Thymus (tissue), 11 donors: ENCODE results near the gene ARIH2. TPM values are rescaled to one million over a fixed set of nuclear protein-coding genes. Genes with fewer than 3 reads are reported as not detected.
"Not testable (repeated sequence)": the region's sequence is repeated elsewhere in the genome, so short reads cannot be mapped to it uniquely, and the experiment has no call there.

Experiments
- DNase-seq, 9 donors: peaks; one replicate each; pipeline ENCODE4 v3.0.0-alpha.2; 2013; ENCODE audit warnings: low spot score in 9 of 9, low read depth in 6 of 9, missing footprints in 1 of 9
- H3K27ac ChIP-seq, 2 donors: one replicate each; pipeline ENCODE4 v1.5.1; 2013; ENCODE audit warnings: control low read depth in 1 of 2, low read depth in 1 of 2, low read length in 1 of 2, mild to moderate bottlenecking in 1 of 2, moderate library complexity in 1 of 2
- H3K27me3 ChIP-seq, 2 donors: one replicate each; pipeline ENCODE4 v1.5.1; 2013; ENCODE audit warnings: low read length in 1 of 2; ENCODE audit not compliant: control insufficient read depth in 2 of 2, insufficient read depth in 1 of 2
- H3K36me3 ChIP-seq, 2 donors: one replicate each; pipeline ENCODE4 v1.5.1; 2013; ENCODE audit warnings: low read length in 1 of 2, mild to moderate bottlenecking in 1 of 2, moderate library complexity in 1 of 2; ENCODE audit not compliant: control insufficient read depth in 2 of 2, insufficient read depth in 2 of 2
- H3K4me1 ChIP-seq, 2 donors: one replicate each; pipeline ENCODE4 v1.5.1; 2013; ENCODE audit warnings: low read length in 2 of 2; ENCODE audit not compliant: control insufficient read depth in 2 of 2, insufficient read depth in 2 of 2
- H3K4me3 ChIP-seq, 2 donors: one replicate each; pipeline ENCODE4 v1.5.1; 2013; ENCODE audit warnings: low read length in 2 of 2, control low read depth in 1 of 2, mild to moderate bottlenecking in 1 of 2
- H3K9me3 ChIP-seq, 2 donors: one replicate each; pipeline ENCODE4 v1.5.1; 2013; ENCODE audit warnings: low read length in 1 of 2, mild to moderate bottlenecking in 1 of 2; ENCODE audit not compliant: control insufficient read depth in 2 of 2, insufficient read depth in 1 of 2
- WGBS: extraction: QIAGEN DNeasy Blood & Tissue Kit; methylation state at CpG from one replicate; pipeline ENCODE4 v1.1.7; 2013; 5-methylcytosine and 5-hydroxymethylcytosine counted together
- polyA plus RNA-seq: library from polyadenylated mRNA; stranded (reverse); fragments of 200-250 nt; gene quantifications from one replicate; pipeline ENCODE4 v1.2.3, GENCODE V29; 2013
- total RNA-seq: library from RNA; stranded (reverse); fragments of 120-200 nt; gene quantifications from one replicate; pipeline ENCODE4 v1.2.4, GENCODE V29; 2013
- donor health status: healthy.

The ARIH2 gene
- total and polyA plus RNA-seq, 2 donors = 51.4 to 57.8 TPM

- WGBS = 97% methylated on average over 16 of the region's 16 CpGs
- H3K4me3 ChIP-seq = no peak overlapping the region
- peaks cover 0 to 4% of the 10 kb centered on the region in 2 donors for H3K9me3 ChIP-seq
- no peaks in the 10 kb centered on the region for H3K27me3 ChIP-seq
- DNase-seq = no peak
- H3K36me3 ChIP-seq = peaks cover 3% of the 10 kb centered on the region in 2 donors
- peaks cover 3 to 25% of the 10 kb centered on the region in 2 donors for H3K4me1 ChIP-seq
- no peak overlapping the region for H3K27ac ChIP-seq
Measured at GRCh38 chr3:49004352-49005302, 86.0 kb downstream of the ARIH2 start.

- no peak overlapping the region for H3K27ac ChIP-seq
- H3K9me3 ChIP-seq = peaks cover 0 to 4% of the 10 kb centered on the region in 2 donors
- DNase-seq = no peak
- peaks cover 3 to 25% of the 10 kb centered on the region in 2 donors for H3K4me1 ChIP-seq
- peaks cover 3% of the 10 kb centered on the region in 2 donors for H3K36me3 ChIP-seq
- no peaks in the 10 kb centered on the region for H3K27me3 ChIP-seq
- WGBS = 97% methylated on average over 3 of the region's 3 CpGs
- no peak overlapping the region for H3K4me3 ChIP-seq
Measured at GRCh38 chr3:49005303-49005680, 86.7 kb downstream of the ARIH2 start.

GRCh38 chr3:49005998-49006397 lies 87.4 kb downstream of the ARIH2 start:
- Histone ChIP-seq H3K9me3 (peaks cover 0 to 4% of the 10 kb centered on the region in 2 donors), H3K4me1 (peaks cover 3 to 25% of the 10 kb centered on the region in 2 donors), H3K27ac (no peak overlapping the region), H3K27me3 (no peaks in the 10 kb centered on the region), H3K36me3 (peaks cover 3% of the 10 kb centered on the region in 2 donors), H3K4me3 (no peak overlapping the region)
- no peak for DNase-seq
- WGBS = 97% methylated on average over 5 of the region's 5 CpGs

GRCh38 chr3:49006408-49007067 lies 87.9 kb downstream of the ARIH2 start:
- H3K27ac ChIP-seq = peak overlapping the region; percentile 82 to 98
- H3K4me3 ChIP-seq = peak overlapping the region; percentile 71 to 96
- peaks cover 4 to 6% of the 10 kb centered on the region in 2 donors for H3K36me3 ChIP-seq
- H3K27me3 ChIP-seq = no peaks in the 10 kb centered on the region
- peaks cover 3 to 25% of the 10 kb centered on the region in 2 donors for H3K4me1 ChIP-seq
- WGBS = 3% methylated on average over 32 of the region's 32 CpGs
- DNase-seq = no peak
- peaks cover 0 to 4% of the 10 kb centered on the region in 2 donors for H3K9me3 ChIP-seq

GRCh38 chr3:49007068-49007770 lies 88.6 kb downstream of the ARIH2 start, which contains the start of gene WDR6:
Gene WDR6 (plus strand): TSS chr3:49007391. CDS start chr3:49007432, 41 bp downstream.
- H3K4me3 ChIP-seq = peak within 1 kb of the TSS; percentile 71 to 96
- peaks cover 0 to 4% of the 10 kb centered on the region in 2 donors for H3K9me3 ChIP-seq
- H3K36me3 ChIP-seq = peaks cover 11 to 13% of the 10 kb centered on the region in 2 donors
- WGBS = under 1% methylated on average over 65 of the region's 65 CpGs
- H3K27ac ChIP-seq = peak within 1 kb of the TSS; percentile 92 to 98
- peak; percentile 92 to 98 (median 95) for DNase-seq
- peaks cover 3 to 25% of the 10 kb centered on the region in 2 donors for H3K4me1 ChIP-seq
- H3K27me3 ChIP-seq = no peaks in the 10 kb centered on the region

GRCh38 chr3:49007771-49008528 lies 89.3 kb downstream of the ARIH2 start:
- peak in 8 of 9 donors; percentile 61 to 92 (median 84) for DNase-seq
- Histone ChIP-seq H3K27ac (peak overlapping the region; percentile 92 to 98), H3K27me3 (no peaks in the 10 kb centered on the region), H3K9me3 (peaks cover 0 to 4% of the 10 kb centered on the region in 2 donors), H3K4me1 (peaks cover 3 to 21% of the 10 kb centered on the region in 2 donors), H3K36me3 (peaks cover 18 to 20% of the 10 kb centered on the region in 2 donors), H3K4me3 (peak overlapping the region; percentile 71 to 96)
- 22% methylated on average over 41 of the region's 41 CpGs for WGBS

- 96% methylated on average over 5 of the region's 5 CpGs for WGBS
- peaks cover 3 to 19% of the 10 kb centered on the region in 2 donors for H3K4me1 ChIP-seq
- H3K27me3 ChIP-seq, H3K4me3 ChIP-seq, H3K9me3 ChIP-seq, DNase-seq: not testable (repeated sequence)
- peak overlapping the region in 1 of 2 donors; percentile 39 for H3K27ac ChIP-seq
- peaks cover 25 to 27% of the 10 kb centered on the region in 2 donors for H3K36me3 ChIP-seq
Measured at GRCh38 chr3:49008627-49009026, 90.0 kb downstream of the ARIH2 start.

- H3K4me3 ChIP-seq = no peak overlapping the region
- peaks cover 32 to 35% of the 10 kb centered on the region in 2 donors for H3K36me3 ChIP-seq
- H3K27ac ChIP-seq = no peak overlapping the region
- no peak for DNase-seq
- H3K4me1 ChIP-seq = peaks cover 3 to 19% of the 10 kb centered on the region in 2 donors
- H3K27me3 ChIP-seq = no peaks in the 10 kb centered on the region
- H3K9me3 ChIP-seq = peaks cover 0 to 4% of the 10 kb centered on the region in 2 donors
- 97% methylated on average over 3 of the region's 3 CpGs for WGBS
Measured at GRCh38 chr3:49009396-49009795, 90.8 kb downstream of the ARIH2 start.
